Measurements from ENCODE around the gene ZNF207.
"Not testable (repeated sequence)": the region's sequence is repeated elsewhere in the genome, so short reads cannot be mapped to it uniquely, and the experiment has no call there.

Gene ZNF207

GRCh38 chr17:32349854-32350665, at the start of gene ZNF207:
Gene ZNF207, plus strand, starts transcription at chr17:32350157. Its CDS starts 129 bp downstream, at chr17:32350286.
- DNase-seq (ENCODE audit: low spot score) = peak; percentile 97

GRCh38 chr17:32302037-32302436, 47.9 kb upstream of the ZNF207 start:
- no peak for DNase-seq (ENCODE audit: low spot score)

GRCh38 chr17:32302860-32303649, 46.9 kb upstream of the ZNF207 start:
- DNase-seq (ENCODE audit: low spot score) = no peak

GRCh38 chr17:32303781-32304288, 46.1 kb upstream of the ZNF207 start:
- DNase-seq (ENCODE audit: low spot score) = no peak

- no peak for DNase-seq (ENCODE audit: low spot score)
These were observed 44.9 kb upstream of the ZNF207 start for GRCh38 chr17:32305049-32305448.

- no peak for DNase-seq (ENCODE audit: low spot score)
These were observed 42.3 kb upstream of the ZNF207 start for GRCh38 chr17:32307658-32308057.

- no peak for DNase-seq (ENCODE audit: low spot score)
These were observed 38.9 kb upstream of the ZNF207 start for GRCh38 chr17:32311028-32311536.

- DNase-seq (ENCODE audit: low spot score) = no peak
These were observed 35.3 kb upstream of the ZNF207 start for GRCh38 chr17:32314636-32315035.

GRCh38 chr17:32315171-32315570, 34.8 kb upstream of the ZNF207 start:
- no peak for DNase-seq (ENCODE audit: low spot score)

- not testable (repeated sequence) for DNase-seq (ENCODE audit: low spot score)
These were observed 33.3 kb upstream of the ZNF207 start for GRCh38 chr17:32316653-32317052.

GRCh38 chr17:32317353-32317752, 32.6 kb upstream of the ZNF207 start:
- no peak for DNase-seq (ENCODE audit: low spot score)

- peak; percentile 17 for DNase-seq (ENCODE audit: low spot score)
These were observed 31.9 kb upstream of the ZNF207 start for GRCh38 chr17:32318071-32318470.

GRCh38 chr17:32319548-32319905, 30.4 kb upstream of the ZNF207 start:
- DNase-seq (ENCODE audit: low spot score) = peak; percentile 61

- DNase-seq (ENCODE audit: low spot score) = not testable (repeated sequence)
These were observed 29.9 kb upstream of the ZNF207 start for GRCh38 chr17:32320080-32320479.

GRCh38 chr17:32320847-32321246, 29.1 kb upstream of the ZNF207 start:
- DNase-seq (ENCODE audit: low spot score) = no peak

- no peak for DNase-seq (ENCODE audit: low spot score)
These were observed 26.9 kb upstream of the ZNF207 start for GRCh38 chr17:32323046-32323445.

GRCh38 chr17:32323811-32324491, 26.0 kb upstream of the ZNF207 start:
- peak; percentile 85 for DNase-seq (ENCODE audit: low spot score)

- DNase-seq (ENCODE audit: low spot score) = no peak
These were observed 22.0 kb upstream of the ZNF207 start for GRCh38 chr17:32327911-32328310.

- no peak for DNase-seq (ENCODE audit: low spot score)
These were observed 19.8 kb upstream of the ZNF207 start for GRCh38 chr17:32330147-32330546.

GRCh38 chr17:32331243-32332040, 18.5 kb upstream of the ZNF207 start:
- no peak for DNase-seq (ENCODE audit: low spot score)

GRCh38 chr17:32333187-32333586, 16.8 kb upstream of the ZNF207 start:
- no peak for DNase-seq (ENCODE audit: low spot score)
